Measurements from ENCODE around the gene SCAMP5.

- TF ChIP-seq EP300 (IDR thresholded peaks at IDR 0.05) (no peak), CTCF (IDR thresholded peaks at IDR 0.05) (no peak), POLR2A (IDR thresholded peaks at IDR 0.05) (no peak)
These were observed 44.4 kb upstream of the SCAMP5 start for GRCh38 chr15:74951006-74951405.

Measured in tibial nerve (tissue), 4 donors.